HEK293T (cell line): Measurements from ENCODE around the gene PLA2G2E.

Source experiments
- CTBP1 ChIP-seq: fragments of 450-650 bp; IDR thresholded peaks from 2 replicates; pipeline ENCODE4 v1.6.1; 2016; ENCODE audit warnings: borderline replicate concordance
- FOXM1 ChIP-seq: fragments of 450-650 bp; IDR thresholded peaks from 2 replicates; pipeline ENCODE4 v1.6.1; 2017; ENCODE audit warnings: mild to moderate bottlenecking, borderline replicate concordance
- HDGF ChIP-seq: fragments of 450-650 bp; IDR thresholded peaks from 2 replicates; pipeline ENCODE4 v1.6.1; 2017; ENCODE audit warnings: antibody characterized with exemption, borderline replicate concordance
- NFRKB ChIP-seq: fragments of 450-650 bp; IDR thresholded peaks from 2 replicates; pipeline ENCODE4 v1.6.1; 2016; ENCODE audit warnings: mild to moderate bottlenecking, moderate library complexity

- no peak for TF ChIP-seq FOXM1
- TF ChIP-seq NFRKB, result no peak
- no peak for TF ChIP-seq HDGF
- no peak for TF ChIP-seq CTBP1
Observed at GRCh38 chr1:19964542-19964941, 41.1 kb upstream of the PLA2G2E start.
